Measurements from ENCODE around the gene TEX13D. TPM values are rescaled to one million over a fixed set of nuclear protein-coding genes. Genes with fewer than 3 reads are reported as not detected.
"Not testable (repeated sequence)": the region's sequence is repeated elsewhere in the genome, so short reads cannot be mapped to it uniquely, and the experiment has no call there.

The TEX13D gene
- total RNA-seq: 0.05 TPM in 1 of 2 replicates, not detected in the other

- DNase-seq (ENCODE audit: low spot score): no peak
- intact Hi-C loops (cut with micrococcal nuclease): no loop called here
- Mint-ChIP-seq H3K27ac (no peak within 1 kb of the TSS), H3K27me3 (ENCODE audit: insufficient read depth) (peaks cover 5% of the 10 kb centered on the region), H3K4me3 (no peak within 1 kb of the TSS), H3K4me1 (ENCODE audit: low read depth) (peaks cover 26% of the 10 kb centered on the region), H3K9me3 (no peaks in the 10 kb centered on the region), H3K36me3 (ENCODE audit: low read depth) (no peaks in the 10 kb centered on the region)
These were observed at the start of gene TEX13D for GRCh38 chrX:124332481-124333424. Gene TEX13D (plus strand): TSS chrX:124332660. CDS start chrX:124332918, 258 bp downstream.

GRCh38 chrX:124289443-124289842 is 43.0 kb upstream of the TEX13D start:
- no peak for DNase-seq (ENCODE audit: low spot score)
- intact Hi-C loops (cut with micrococcal nuclease): no loop called here
- H3K27ac Mint-ChIP-seq: no peak overlapping the region
- no peaks in the 10 kb centered on the region for H3K36me3 Mint-ChIP-seq (ENCODE audit: low read depth)
- no peaks in the 10 kb centered on the region for H3K4me1 Mint-ChIP-seq (ENCODE audit: low read depth)
- H3K9me3 Mint-ChIP-seq: peaks cover 6% of the 10 kb centered on the region
- no peak overlapping the region for H3K4me3 Mint-ChIP-seq
- H3K27me3 Mint-ChIP-seq (ENCODE audit: insufficient read depth): no peaks in the 10 kb centered on the region

GRCh38 chrX:124293810-124294209 is 38.6 kb upstream of the TEX13D start:
- intact Hi-C loops (cut with micrococcal nuclease): no loop called here
- Mint-ChIP-seq H3K4me1 (ENCODE audit: low read depth) (no peaks in the 10 kb centered on the region), H3K27ac (no peak overlapping the region), H3K36me3 (ENCODE audit: low read depth) (no peaks in the 10 kb centered on the region), H3K27me3 (ENCODE audit: insufficient read depth) (no peaks in the 10 kb centered on the region), H3K4me3 (no peak overlapping the region), H3K9me3 (peaks cover 14% of the 10 kb centered on the region)
- no peak for DNase-seq (ENCODE audit: low spot score)

GRCh38 chrX:124299323-124299722 is 33.1 kb upstream of the TEX13D start:
- H3K27me3 Mint-ChIP-seq (ENCODE audit: insufficient read depth); H3K36me3 Mint-ChIP-seq (ENCODE audit: low read depth); H3K4me3 Mint-ChIP-seq; intact Hi-C loops (cut with micrococcal nuclease); H3K27ac Mint-ChIP-seq; DNase-seq (ENCODE audit: low spot score): not testable (repeated sequence)
- Mint-ChIP-seq H3K9me3 (peaks cover 14% of the 10 kb centered on the region), H3K4me1 (ENCODE audit: low read depth) (peaks cover 17% of the 10 kb centered on the region)

GRCh38 chrX:124300405-124300804 is 32.1 kb upstream of the TEX13D start:
- Mint-ChIP-seq H3K36me3 (ENCODE audit: low read depth) (no peaks in the 10 kb centered on the region), H3K27me3 (ENCODE audit: insufficient read depth) (no peaks in the 10 kb centered on the region), H3K4me3 (peak overlapping the region; percentile 9), H3K4me1 (ENCODE audit: low read depth) (peaks cover 17% of the 10 kb centered on the region), H3K9me3 (peaks cover 11% of the 10 kb centered on the region), H3K27ac (peak overlapping the region; percentile 68)
- intact Hi-C loops (cut with micrococcal nuclease): loop anchor here (1.0 to 2.0 kb wide), 6 partner anchors 20 to 88 kb away; partner anchors contain the start of gene SH2D1A
- DNase-seq (ENCODE audit: low spot score): no peak

- intact Hi-C loops (cut with micrococcal nuclease): no loop called here
- DNase-seq (ENCODE audit: low spot score): no peak
- Mint-ChIP-seq H3K27me3 (ENCODE audit: insufficient read depth) (no peaks in the 10 kb centered on the region), H3K36me3 (ENCODE audit: low read depth) (peaks cover 3% of the 10 kb centered on the region), H3K27ac (peak overlapping the region; percentile 9), H3K9me3 (no peaks in the 10 kb centered on the region), H3K4me1 (ENCODE audit: low read depth) (peaks cover 12% of the 10 kb centered on the region), H3K4me3 (no peak overlapping the region)
These were observed 25.1 kb upstream of the TEX13D start for GRCh38 chrX:124307253-124307907.

- no peaks in the 10 kb centered on the region for H3K36me3 Mint-ChIP-seq (ENCODE audit: low read depth)
- intact Hi-C loops (cut with micrococcal nuclease): loop anchor here (2.0 kb wide), 1 partner anchor 21 kb away; the partner anchor contains the start of gene SH2D1A
These were observed 6.7 kb upstream of the TEX13D start for GRCh38 chrX:124325732-124326131.

GRCh38 chrX:124328765-124329164 is 3.7 kb upstream of the TEX13D start:
- Mint-ChIP-seq H3K4me3 (no peak overlapping the region), H3K9me3 (peaks cover 4% of the 10 kb centered on the region), H3K36me3 (ENCODE audit: low read depth) (no peaks in the 10 kb centered on the region), H3K4me1 (ENCODE audit: low read depth) (peaks cover 15% of the 10 kb centered on the region), H3K27me3 (ENCODE audit: insufficient read depth) (peaks cover 4% of the 10 kb centered on the region), H3K27ac (no peak overlapping the region)
- intact Hi-C loops (cut with micrococcal nuclease): no loop called here
- no peak for DNase-seq (ENCODE audit: low spot score)

More at GRCh38 chrX:124325732-124326131, 6.7 kb upstream of the TEX13D start:
- peaks cover 4% of the 10 kb centered on the region for H3K9me3 Mint-ChIP-seq
- no peak overlapping the region for H3K4me3 Mint-ChIP-seq
- H3K4me1 Mint-ChIP-seq (ENCODE audit: low read depth): peaks cover 15% of the 10 kb centered on the region
- no peak overlapping the region for H3K27ac Mint-ChIP-seq
- no peak for DNase-seq (ENCODE audit: low spot score)
- H3K27me3 Mint-ChIP-seq (ENCODE audit: insufficient read depth): peaks cover 2% of the 10 kb centered on the region

GRCh38 chrX:124333862-124334261 is 1.4 kb downstream of the TEX13D start:
- no peaks in the 10 kb centered on the region for H3K9me3 Mint-ChIP-seq
- no peak overlapping the region for H3K27ac Mint-ChIP-seq
- no peak for DNase-seq (ENCODE audit: low spot score)
- H3K36me3 Mint-ChIP-seq (ENCODE audit: low read depth): no peaks in the 10 kb centered on the region
- H3K4me3 Mint-ChIP-seq: no peak overlapping the region
- H3K4me1 Mint-ChIP-seq (ENCODE audit: low read depth): peaks cover 21% of the 10 kb centered on the region
- intact Hi-C loops (cut with micrococcal nuclease): no loop called here
- peaks cover 5% of the 10 kb centered on the region for H3K27me3 Mint-ChIP-seq (ENCODE audit: insufficient read depth)

GRCh38 chrX:124334555-124334954 is 2.1 kb downstream of the TEX13D start:
- H3K9me3 Mint-ChIP-seq; intact Hi-C loops (cut with micrococcal nuclease); H3K4me3 Mint-ChIP-seq; DNase-seq (ENCODE audit: low spot score); H3K27ac Mint-ChIP-seq; H3K27me3 Mint-ChIP-seq (ENCODE audit: insufficient read depth); H3K36me3 Mint-ChIP-seq (ENCODE audit: low read depth): not testable (repeated sequence)
- peaks cover 22% of the 10 kb centered on the region for H3K4me1 Mint-ChIP-seq (ENCODE audit: low read depth)

GRCh38 chrX:124335598-124335997 is 3.1 kb downstream of the TEX13D start:
- no peak overlapping the region for H3K27ac Mint-ChIP-seq
- no peak for DNase-seq (ENCODE audit: low spot score)
- no peak overlapping the region for H3K4me3 Mint-ChIP-seq
- H3K27me3 Mint-ChIP-seq (ENCODE audit: insufficient read depth): peaks cover 3% of the 10 kb centered on the region
- H3K9me3 Mint-ChIP-seq: no peaks in the 10 kb centered on the region
- H3K4me1 Mint-ChIP-seq (ENCODE audit: low read depth): peaks cover 22% of the 10 kb centered on the region
- intact Hi-C loops (cut with micrococcal nuclease): no loop called here
- H3K36me3 Mint-ChIP-seq (ENCODE audit: low read depth): no peaks in the 10 kb centered on the region

- no peak overlapping the region for H3K4me3 Mint-ChIP-seq
- H3K27me3 Mint-ChIP-seq (ENCODE audit: insufficient read depth): peaks cover 3% of the 10 kb centered on the region
- no peaks in the 10 kb centered on the region for H3K36me3 Mint-ChIP-seq (ENCODE audit: low read depth)
- intact Hi-C loops (cut with micrococcal nuclease): no loop called here
- H3K9me3 Mint-ChIP-seq: no peaks in the 10 kb centered on the region
- DNase-seq (ENCODE audit: low spot score): no peak
- peaks cover 41% of the 10 kb centered on the region for H3K4me1 Mint-ChIP-seq (ENCODE audit: low read depth)
- H3K27ac Mint-ChIP-seq: no peak overlapping the region
These were observed 5.5 kb downstream of the TEX13D start for GRCh38 chrX:124337916-124338315.

Data from activated T-helper 1 cell treated with anti-CD3 and anti-CD28 coated beads, Interleukin-12 subunit alpha, Interleukin-12 subunit beta, Interleukin-2, Interleukin-4 antibody, amounts not matched to agents 30 ng/mL and 10 ng/mL and 1 ng/mL, durations not matched to agents 14 hours and 24 hours and 36 hours (primary cell).